MM.1S (cell line): ENCODE data around the gene UST.
"Not testable (repeated sequence)": the region's sequence is repeated elsewhere in the genome, so short reads cannot be mapped to it uniquely, and the experiment has no call there.

Source experiments
- DNase-seq: peaks from one replicate; pipeline ENCODE4 v3.0.0-alpha.2; 2015
- H2AFZ ChIP-seq: fragments of 300-600 bp; sonication (generic); 2 replicates; pipeline ENCODE4 v1.6.0; 2016; ENCODE audit warnings: antibody characterized with exemption, low read length
- H3F3A ChIP-seq: fragments of 300-600 bp; sonication (generic); 2 replicates; pipeline ENCODE4 v1.6.1; 2016; ENCODE audit warnings: mild to moderate bottlenecking, antibody characterized with exemption, low read length, moderate library complexity, mixed read lengths; ENCODE audit not compliant: insufficient read depth
- H3K27ac ChIP-seq: fragments of 300-600 bp; sonication (generic); 2 replicates; pipeline ENCODE4 v1.5.1; 2016; ENCODE audit warnings: mild to moderate bottlenecking, low read length
- H3K27me3 ChIP-seq: fragments of 300-600 bp; sonication (generic); replicated peaks from 2 replicates; pipeline ENCODE4 v1.6.0; 2016; ENCODE audit warnings: low read length; ENCODE audit not compliant: insufficient read depth
- H3K36me3 ChIP-seq: fragments of 300-600 bp; sonication (generic); replicated peaks from 2 replicates; pipeline ENCODE4 v1.6.1; 2016; ENCODE audit warnings: mild to moderate bottlenecking, low read length, mixed read lengths; ENCODE audit not compliant: insufficient read depth
- H3K4me1 ChIP-seq: fragments of 300-600 bp; sonication (generic); 2 replicates; pipeline ENCODE4 v1.6.1; 2016; ENCODE audit warnings: low read length, mixed read lengths
- H3K4me2 ChIP-seq: fragments of 300-600 bp; sonication (generic); 2 replicates; pipeline ENCODE4 v1.6.0; 2016; ENCODE audit warnings: low read depth, low read length
- H3K4me3 ChIP-seq: fragments of 300-600 bp; sonication (generic); 2 replicates; pipeline ENCODE4 v1.5.1; 2016; ENCODE audit warnings: low read length, mixed read lengths
- H3K79me2 ChIP-seq: fragments of 300-600 bp; sonication (generic); 2 replicates; pipeline ENCODE4 v1.6.1; 2016; ENCODE audit warnings: mixed run types, low read length, mixed read lengths
- H3K9ac ChIP-seq: fragments of 300-600 bp; sonication (generic); 2 replicates; pipeline ENCODE4 v1.6.1; 2016; ENCODE audit warnings: low read length, mixed read lengths
- H3K9me2 ChIP-seq: fragments of 300-600 bp; sonication (generic); replicated peaks from 2 replicates; pipeline ENCODE4 v1.6.1; 2016; ENCODE audit warnings: mild to moderate bottlenecking, low read length, mixed read lengths; ENCODE audit not compliant: insufficient read depth
- H3K9me3 ChIP-seq: fragments of 300-600 bp; sonication (generic); replicated peaks from 2 replicates; pipeline ENCODE4 v1.6.1; 2016; ENCODE audit warnings: mild to moderate bottlenecking, low read length, mixed read lengths; ENCODE audit not compliant: insufficient read depth
- H4K20me1 ChIP-seq: fragments of 300-600 bp; sonication (generic); 2 replicates; pipeline ENCODE4 v1.6.1; 2016; ENCODE audit warnings: mild to moderate bottlenecking, low read length, moderate library complexity, mixed read lengths; ENCODE audit not compliant: insufficient read depth
- EZH2 ChIP-seq: fragments of 300-600 bp; sonication (generic); optimal IDR thresholded peaks from 2 replicates; pipeline ENCODE3; 2017; ENCODE audit warnings: low read depth, mild to moderate bottlenecking, antibody characterized with exemption, low read length, mixed read lengths
- EZH2phosphoT487 ChIP-seq: fragments of 300-600 bp; sonication (generic); IDR thresholded peaks from 2 replicates; pipeline ENCODE4 v1.6.1; 2018; ENCODE audit warnings: antibody characterized with exemption, low read length
- TF ChIP-seq, protein P1 (sequence below): fragments of 300-600 bp; sonication (generic); IDR thresholded peaks from 2 replicates; pipeline ENCODE4 v1.5.1; 2016; ENCODE audit warnings: antibody characterized with exemption, low read length, mixed read lengths

Gene UST

GRCh38 chr6:148873868-148874267 is 127.0 kb downstream of the UST start:
- Histone ChIP-seq H3K9me3 (no peaks in the 10 kb centered on the region), H4K20me1 (no peaks in the 10 kb centered on the region)
- no peak for TF ChIP-seq EZH2
- TF ChIP-seq, protein P1, sequence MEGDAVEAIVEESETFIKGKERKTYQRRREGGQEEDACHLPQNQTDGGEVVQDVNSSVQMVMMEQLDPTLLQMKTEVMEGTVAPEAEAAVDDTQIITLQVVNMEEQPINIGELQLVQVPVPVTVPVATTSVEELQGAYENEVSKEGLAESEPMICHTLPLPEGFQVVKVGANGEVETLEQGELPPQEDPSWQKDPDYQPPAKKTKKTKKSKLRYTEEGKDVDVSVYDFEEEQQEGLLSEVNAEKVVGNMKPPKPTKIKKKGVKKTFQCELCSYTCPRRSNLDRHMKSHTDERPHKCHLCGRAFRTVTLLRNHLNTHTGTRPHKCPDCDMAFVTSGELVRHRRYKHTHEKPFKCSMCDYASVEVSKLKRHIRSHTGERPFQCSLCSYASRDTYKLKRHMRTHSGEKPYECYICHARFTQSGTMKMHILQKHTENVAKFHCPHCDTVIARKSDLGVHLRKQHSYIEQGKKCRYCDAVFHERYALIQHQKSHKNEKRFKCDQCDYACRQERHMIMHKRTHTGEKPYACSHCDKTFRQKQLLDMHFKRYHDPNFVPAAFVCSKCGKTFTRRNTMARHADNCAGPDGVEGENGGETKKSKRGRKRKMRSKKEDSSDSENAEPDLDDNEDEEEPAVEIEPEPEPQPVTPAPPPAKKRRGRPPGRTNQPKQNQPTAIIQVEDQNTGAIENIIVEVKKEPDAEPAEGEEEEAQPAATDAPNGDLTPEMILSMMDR = no peak
- no peak for TF ChIP-seq EZH2phosphoT487

GRCh38 chr6:148874698-148875293 is 128.0 kb downstream of the UST start:
- H3K9ac ChIP-seq = no peak overlapping the region
- H3K27ac ChIP-seq = no peak overlapping the region
- no peaks in the 10 kb centered on the region for H3F3A ChIP-seq
- DNase-seq = no peak
- no peaks in the 10 kb centered on the region for H4K20me1 ChIP-seq
- H3K9me3 ChIP-seq = no peaks in the 10 kb centered on the region
- no peak overlapping the region for H2AFZ ChIP-seq
- H3K9me2 ChIP-seq = no peaks in the 10 kb centered on the region
- no peak overlapping the region for H3K4me2 ChIP-seq
- H3K27me3 ChIP-seq = no peaks in the 10 kb centered on the region
- TF ChIP-seq EZH2 (no peak), EZH2phosphoT487 (no peak)
- TF ChIP-seq, protein P1 = no peak
- no peaks in the 10 kb centered on the region for H3K4me1 ChIP-seq
- H3K4me3 ChIP-seq = no peak overlapping the region
- H3K36me3 ChIP-seq = no peaks in the 10 kb centered on the region
- H3K79me2 ChIP-seq = no peaks in the 10 kb centered on the region

More at GRCh38 chr6:148873868-148874267, 127.0 kb downstream of the UST start:
- H3K36me3 ChIP-seq = no peaks in the 10 kb centered on the region
- H3K9ac ChIP-seq = no peak overlapping the region
- no peak overlapping the region for H3K27ac ChIP-seq
- no peaks in the 10 kb centered on the region for H3K9me2 ChIP-seq
- no peaks in the 10 kb centered on the region for H3K79me2 ChIP-seq
- no peak for DNase-seq
- no peak overlapping the region for H2AFZ ChIP-seq
- no peak overlapping the region for H3K4me2 ChIP-seq
- H3K4me1 ChIP-seq = no peaks in the 10 kb centered on the region
- H3K27me3 ChIP-seq = no peaks in the 10 kb centered on the region
- H3F3A ChIP-seq = no peaks in the 10 kb centered on the region
- H3K4me3 ChIP-seq = no peak overlapping the region

DNA sequence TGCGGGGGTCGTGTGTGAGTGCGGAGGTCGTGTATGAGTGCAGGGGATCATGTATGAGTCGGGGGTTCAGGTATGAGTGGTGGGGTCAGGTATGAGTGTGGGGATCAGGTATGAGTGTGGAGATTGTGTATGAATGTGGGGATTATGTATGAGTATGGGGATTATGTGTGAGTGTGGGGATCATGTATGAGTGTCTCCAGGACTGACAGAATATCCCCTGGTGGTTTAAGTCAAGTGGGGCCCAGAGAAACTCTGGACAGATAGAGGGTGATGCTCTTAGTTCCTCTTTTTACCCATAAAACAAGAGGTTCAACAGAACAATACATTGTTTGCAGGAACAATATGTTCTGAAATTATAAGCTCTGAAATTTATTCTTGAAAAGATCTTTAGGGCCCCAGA is 131.9 kb downstream of the UST start:
- H3K9me2 ChIP-seq = no peaks in the 10 kb centered on the region
- H3K4me2 ChIP-seq = no peak overlapping the region
- no peaks in the 10 kb centered on the region for H3K27me3 ChIP-seq
- H2AFZ ChIP-seq = no peak overlapping the region
- no peaks in the 10 kb centered on the region for H3K9me3 ChIP-seq
- TF ChIP-seq, protein P1 = no peak
- TF ChIP-seq EZH2phosphoT487 (no peak), EZH2 (no peak)
- H3K79me2 ChIP-seq = no peaks in the 10 kb centered on the region
- H3K4me1 ChIP-seq = no peaks in the 10 kb centered on the region
- no peaks in the 10 kb centered on the region for H4K20me1 ChIP-seq
- H3F3A ChIP-seq = no peaks in the 10 kb centered on the region
- no peak overlapping the region for H3K27ac ChIP-seq
- no peaks in the 10 kb centered on the region for H3K36me3 ChIP-seq
- H3K4me3 ChIP-seq = no peak overlapping the region
- H3K9ac ChIP-seq = no peak overlapping the region
- DNase-seq = no peak

DNA sequence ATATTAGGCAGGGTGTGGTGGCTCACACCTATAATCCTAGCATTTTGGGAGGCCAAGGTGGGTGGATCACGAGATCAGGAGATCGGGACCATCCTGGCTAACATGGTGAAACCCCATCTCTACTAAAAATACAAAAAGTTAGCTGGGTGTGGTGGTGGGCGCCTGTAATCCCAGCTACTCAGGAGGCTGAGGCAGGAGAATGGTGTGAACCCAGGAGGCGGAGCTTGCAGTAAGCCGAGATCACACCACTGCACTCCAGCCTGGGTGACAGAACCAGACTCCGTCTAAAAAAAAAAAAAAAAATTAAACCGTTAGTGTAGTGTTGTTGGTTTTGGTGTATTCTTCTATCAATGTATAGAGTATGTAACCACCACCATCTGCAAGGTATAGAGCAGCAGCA is 133.9 kb downstream of the UST start:
- H3K36me3 ChIP-seq, H3K4me2 ChIP-seq, H3K9ac ChIP-seq, DNase-seq, H3K79me2 ChIP-seq, H3K9me3 ChIP-seq, H3K27ac ChIP-seq, H2AFZ ChIP-seq, H4K20me1 ChIP-seq, H3K4me3 ChIP-seq, H3K27me3 ChIP-seq, H3K4me1 ChIP-seq, H3F3A ChIP-seq, H3K9me2 ChIP-seq: not testable (repeated sequence)
